ENCODE results near the gene HNRNPUL2.
"Not testable (repeated sequence)": the region's sequence is repeated elsewhere in the genome, so short reads cannot be mapped to it uniquely, and the experiment has no call there.

GRCh38 chr11:62675415-62675814, 51.8 kb downstream of the HNRNPUL2 start:
- not testable (repeated sequence) for TF ChIP-seq CTCF (IDR thresholded peaks at IDR 0.05); EZH2 (IDR thresholded peaks at IDR 0.05; ENCODE audit: borderline replicate concordance, insufficient read depth, low read depth, low read length, poor library complexity, severe bottlenecking)

Measured in B cell (primary cell).